ENCODE results near the gene BAZ1B.
"Not testable (repeated sequence)": the region's sequence is repeated elsewhere in the genome, so short reads cannot be mapped to it uniquely, and the experiment has no call there.

The BAZ1B gene

GRCh38 chr7:73443548-73444255 is 78.4 kb downstream of the BAZ1B start:
- no peak for DNase-seq

DNA sequence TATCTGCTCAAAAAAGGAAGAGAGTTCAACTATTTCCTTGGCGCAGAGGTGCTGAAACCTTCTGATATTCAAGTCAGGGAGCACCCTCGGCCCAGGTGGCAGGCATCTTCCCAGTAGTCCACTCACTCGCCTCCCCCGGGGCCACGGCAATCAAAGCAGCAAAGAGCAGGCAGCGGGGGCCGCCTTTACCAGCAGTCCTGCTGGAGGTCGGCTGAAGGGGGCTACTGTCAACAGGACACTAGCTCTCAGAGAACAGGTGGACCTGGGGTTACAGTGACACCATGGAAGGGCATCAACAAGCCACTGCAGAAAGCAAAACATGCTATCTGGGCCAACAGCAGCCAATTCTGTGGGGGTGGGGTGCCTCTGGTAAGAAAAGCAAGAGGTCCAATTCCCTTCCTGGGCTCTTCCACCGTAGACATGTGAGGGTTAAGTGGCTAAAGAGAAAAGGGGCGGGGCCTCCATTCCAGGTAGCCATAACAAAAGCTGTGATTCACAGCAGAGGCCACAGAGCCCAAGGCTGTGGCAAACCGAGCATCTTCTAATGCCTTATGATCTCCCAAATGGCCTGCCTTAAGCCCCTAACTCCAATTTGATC is 79.1 kb downstream of the BAZ1B start:
- DNase-seq = no peak

DNA sequence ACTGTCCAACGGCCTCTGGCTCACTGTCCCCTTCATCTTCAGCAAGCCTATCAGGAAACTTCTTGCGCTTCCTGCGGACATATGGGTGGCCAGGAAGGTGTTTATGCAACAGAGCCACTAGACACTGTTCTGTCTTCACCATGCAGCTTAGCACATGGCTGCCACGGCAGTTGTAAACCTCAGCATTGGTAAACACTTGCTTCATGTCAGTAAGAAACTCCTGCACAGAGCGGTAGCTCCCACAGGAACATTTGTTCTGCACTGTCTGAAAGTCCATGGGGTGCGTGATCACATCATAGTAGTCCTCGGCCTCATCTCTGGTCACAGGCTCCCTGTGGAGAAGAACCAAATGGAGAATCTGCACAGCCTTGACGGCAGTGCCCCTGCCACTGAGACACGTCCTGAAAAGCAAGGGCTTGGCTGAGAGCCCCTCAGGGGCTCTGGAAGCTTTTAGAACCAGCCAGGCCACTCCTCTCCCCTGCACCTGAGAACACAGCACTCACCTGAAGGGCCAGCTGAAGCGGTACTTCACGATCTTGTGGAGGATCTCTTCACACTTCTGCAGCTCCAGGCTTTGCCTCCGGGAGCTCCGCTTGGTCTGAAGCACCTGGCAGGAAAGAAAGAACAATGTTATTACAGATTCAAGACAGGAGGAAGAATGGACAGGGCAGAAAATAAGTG is 79.7 kb downstream of the BAZ1B start:
- DNase-seq = no peak

- DNase-seq = no peak
These were observed 82.7 kb downstream of the BAZ1B start for GRCh38 chr7:73439410-73439704.

- DNase-seq = no peak
These were observed 83.3 kb downstream of the BAZ1B start for GRCh38 chr7:73438547-73439409.

DNA sequence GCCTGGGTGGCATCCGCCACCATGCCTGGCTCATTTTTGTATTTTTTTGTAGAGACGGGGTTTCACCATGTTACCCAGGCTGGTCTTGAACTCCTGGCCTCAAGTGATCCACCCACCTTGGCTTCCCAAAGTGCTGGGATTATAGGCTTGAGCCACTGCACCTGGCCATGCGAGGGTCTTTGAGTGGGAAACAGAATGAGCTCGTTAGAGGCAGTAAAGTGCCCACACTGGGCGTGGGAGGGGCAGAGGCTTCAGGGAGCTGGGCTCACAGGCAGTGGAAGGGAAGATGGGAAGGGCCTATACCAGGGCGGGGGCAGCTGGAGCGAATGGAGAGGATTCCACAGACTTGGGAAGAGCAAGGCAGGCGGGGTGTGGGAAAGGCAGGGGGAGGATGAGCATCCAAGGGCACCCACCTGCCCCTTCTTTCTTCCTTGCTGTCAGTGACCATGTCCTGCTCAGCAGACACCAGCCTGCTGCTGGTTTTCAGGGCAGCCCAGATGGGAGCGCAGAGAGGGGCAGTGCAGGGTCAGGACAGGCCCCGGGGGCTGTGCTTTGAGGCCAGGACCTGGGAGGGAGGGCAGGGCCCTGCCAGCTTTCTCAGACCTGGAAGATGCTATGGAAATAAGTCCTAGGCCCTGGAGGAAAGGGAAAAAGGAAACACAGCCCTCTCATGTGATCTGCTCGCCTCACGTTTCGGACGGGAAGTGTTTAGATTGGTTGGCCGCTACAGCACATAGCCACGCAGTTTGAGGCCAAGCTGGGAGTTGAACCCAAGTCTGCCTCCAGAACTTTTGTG is 84.3 kb downstream of the BAZ1B start:
- DNase-seq = no peak

DNA sequence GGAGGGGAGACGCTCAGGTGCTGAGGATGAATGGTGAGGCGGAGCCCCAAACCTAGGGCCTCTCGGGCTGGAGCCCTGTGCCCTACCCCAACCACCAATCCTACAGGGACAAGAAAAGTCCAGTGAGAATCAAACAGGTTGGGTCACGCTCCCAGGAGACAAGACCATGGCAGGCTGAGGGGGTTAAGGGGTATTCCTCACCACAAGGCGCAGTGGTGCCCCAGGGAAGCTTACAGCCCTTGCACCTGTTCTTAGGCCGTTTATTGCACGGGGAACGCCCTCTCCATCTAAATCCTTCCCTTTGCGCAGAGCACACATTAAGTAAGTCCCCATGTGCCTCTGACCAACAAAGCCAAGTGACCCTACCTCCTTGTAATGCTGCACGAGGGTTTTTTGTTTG is 85.0 kb downstream of the BAZ1B start:
- no peak for DNase-seq

GRCh38 chr7:73436031-73436929 is 85.8 kb downstream of the BAZ1B start:
- DNase-seq = no peak

GRCh38 chr7:73435471-73436009 is 86.6 kb downstream of the BAZ1B start:
- DNase-seq = no peak

GRCh38 chr7:73434701-73435069 is 87.4 kb downstream of the BAZ1B start:
- no peak for DNase-seq

GRCh38 chr7:73433924-73434700 is 88.0 kb downstream of the BAZ1B start:
- DNase-seq = peak; percentile 25

GRCh38 chr7:73432676-73433075 is 89.4 kb downstream of the BAZ1B start:
- no peak for DNase-seq

GRCh38 chr7:73431041-73431835 is 90.9 kb downstream of the BAZ1B start:
- DNase-seq = no peak

DNA sequence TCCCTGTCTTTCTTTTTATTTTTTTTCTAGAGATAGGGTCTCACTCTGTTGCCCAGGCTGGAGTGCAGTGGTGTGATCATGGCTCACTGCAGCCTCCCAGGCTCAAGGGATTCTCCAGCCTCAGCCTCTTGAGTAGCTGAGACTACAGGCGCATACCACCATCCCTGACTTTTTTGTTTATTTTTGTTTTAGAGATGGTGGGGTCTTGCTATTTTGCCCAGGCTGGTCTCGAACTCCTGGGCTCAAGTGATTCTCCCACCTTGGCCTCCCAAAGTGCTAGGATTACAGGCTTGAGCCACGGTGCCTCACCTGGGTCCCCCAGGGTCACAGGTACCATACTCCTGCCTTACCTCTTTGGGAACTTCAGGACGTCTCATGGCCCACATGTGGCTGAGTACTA is 91.6 kb downstream of the BAZ1B start:
- not testable (repeated sequence) for DNase-seq

DNA sequence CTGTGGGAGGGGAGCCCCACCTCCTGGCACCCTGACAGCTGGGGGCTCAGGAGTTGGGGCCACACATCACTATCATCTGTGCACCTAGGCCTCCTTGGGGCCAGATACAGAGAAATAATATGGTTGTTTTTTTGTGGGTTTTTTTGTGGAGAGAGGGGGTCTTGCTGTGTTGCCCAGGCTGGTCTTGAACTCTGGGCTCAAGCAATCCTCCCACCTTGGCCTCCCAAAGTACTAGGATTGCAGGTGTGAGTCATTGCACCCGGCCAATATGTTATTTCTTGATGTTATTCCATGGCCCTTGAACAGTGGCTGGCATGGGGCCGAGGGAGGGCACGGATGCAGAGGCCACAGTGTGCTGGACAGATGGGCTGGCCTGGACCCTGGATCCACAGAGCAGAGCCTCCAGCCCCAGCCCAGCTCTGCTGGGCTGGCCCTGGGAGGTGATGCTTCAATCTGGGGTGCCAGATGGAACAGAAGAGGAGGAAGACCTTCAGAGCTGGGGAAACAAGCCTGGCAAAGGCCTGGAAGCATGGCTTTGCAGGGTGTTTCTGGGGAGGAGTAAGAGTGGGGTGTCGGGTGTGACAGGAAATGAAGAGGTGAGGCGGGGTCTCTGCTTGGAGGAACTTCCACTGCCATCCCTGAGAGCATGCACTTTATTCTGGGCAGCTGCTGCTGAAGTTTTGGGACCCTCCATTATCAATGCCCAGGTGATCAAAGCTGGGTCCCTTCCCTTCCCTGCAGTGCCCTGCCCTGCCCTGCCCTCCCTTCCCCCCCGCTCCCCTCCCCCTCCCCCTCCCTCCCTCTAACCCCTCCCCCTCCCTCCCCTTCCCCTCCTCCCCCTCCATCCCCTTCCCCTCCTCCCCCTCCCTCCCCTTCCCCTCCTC is 92.2 kb downstream of the BAZ1B start:
- no peak for DNase-seq

- DNase-seq = no peak
These were observed 92.9 kb downstream of the BAZ1B start for GRCh38 chr7:73429215-73429614.

- no peak for DNase-seq
These were observed 93.9 kb downstream of the BAZ1B start for GRCh38 chr7:73427902-73428787.

GRCh38 chr7:73426016-73426415 is 96.1 kb downstream of the BAZ1B start:
- DNase-seq = no peak

All from stimulated activated CD4-positive, alpha-beta T cell treated with anti-CD3 and anti-CD28 coated beads, Interleukin-4, amount 100 ng/mL, for 1 hour (primary cell).